Measurements from ENCODE around the gene PTTG1IP. TPM values are rescaled to one million over a fixed set of nuclear protein-coding genes. Genes with fewer than 3 reads are reported as not detected.
A peak's percentile ranks its signal among the peaks of the same experiment; 100 is the strongest.

Gene PTTG1IP
- total and polyA plus RNA-seq, 2 of the 13 experiments (the other 11 are each of a cell fraction or from before 2014, with no cell fraction given): 161 to 700 TPM

- TF ChIP-seq EP300 (IDR thresholded peaks at IDR 0.05; ENCODE audit: low read depth in 2 of 2, low read length in 2 of 2) (peak in 1 of 2 experiments; percentile 44; a peak in 1 of 4 replicates), EP300 (CRISPR knock-in tag; IDR thresholded peaks at IDR 0.05; ENCODE audit: borderline replicate concordance) (peak; percentile 35; the same call in 1 of the 2 replicates), ISL2 (CRISPR knock-in tag; IDR thresholded peaks at IDR 0.05) (peak; percentile 59; the same call in 1 of the 2 replicates), ZNF770 (CRISPR knock-in tag; IDR thresholded peaks at IDR 0.05) (peak; percentile 87), ZNF484 (CRISPR knock-in tag; IDR thresholded peaks at IDR 0.05; ENCODE audit: borderline replicate concordance, low read depth) (0 out of 2 replicates have a peak, but pooled peaks have one; percentile 63), FOSL2 (CRISPR knock-in tag; IDR thresholded peaks at IDR 0.05) (peak; percentile 52), FOXA3 (CRISPR knock-in tag; IDR thresholded peaks at IDR 0.05) (peak; percentile 53; the same call in 1 of the 2 replicates), NR2F6 (IDR thresholded peaks at IDR 0.05) (peak; percentile 94), NR2F6 (CRISPR knock-in tag; IDR thresholded peaks at IDR 0.05) (peak; percentile 97), ZFP91 (CRISPR knock-in tag; IDR thresholded peaks at IDR 0.05; ENCODE audit: borderline replicate concordance) (no peak), ZNF557 (CRISPR knock-in tag; IDR thresholded peaks at IDR 0.05) (no peak), MAFK (conservative IDR thresholded peaks at IDR 0.05 in 1 of 2, IDR thresholded peaks at IDR 0.05 in 1 of 2; ENCODE audit: low read length in 2 of 2) (no peak), TOPORS (CRISPR knock-in tag; IDR thresholded peaks at IDR 0.05) (0 out of 2 replicates have a peak, but pooled peaks have one; percentile 21), MTA1 (CRISPR knock-in tag; IDR thresholded peaks at IDR 0.05; ENCODE audit: borderline replicate concordance) (peak; percentile 77; the same call in 1 of the 2 replicates), PATZ1 (CRISPR knock-in tag; IDR thresholded peaks at IDR 0.05) (peak; percentile 93)
- TF ChIP-seq, protein P1, sequence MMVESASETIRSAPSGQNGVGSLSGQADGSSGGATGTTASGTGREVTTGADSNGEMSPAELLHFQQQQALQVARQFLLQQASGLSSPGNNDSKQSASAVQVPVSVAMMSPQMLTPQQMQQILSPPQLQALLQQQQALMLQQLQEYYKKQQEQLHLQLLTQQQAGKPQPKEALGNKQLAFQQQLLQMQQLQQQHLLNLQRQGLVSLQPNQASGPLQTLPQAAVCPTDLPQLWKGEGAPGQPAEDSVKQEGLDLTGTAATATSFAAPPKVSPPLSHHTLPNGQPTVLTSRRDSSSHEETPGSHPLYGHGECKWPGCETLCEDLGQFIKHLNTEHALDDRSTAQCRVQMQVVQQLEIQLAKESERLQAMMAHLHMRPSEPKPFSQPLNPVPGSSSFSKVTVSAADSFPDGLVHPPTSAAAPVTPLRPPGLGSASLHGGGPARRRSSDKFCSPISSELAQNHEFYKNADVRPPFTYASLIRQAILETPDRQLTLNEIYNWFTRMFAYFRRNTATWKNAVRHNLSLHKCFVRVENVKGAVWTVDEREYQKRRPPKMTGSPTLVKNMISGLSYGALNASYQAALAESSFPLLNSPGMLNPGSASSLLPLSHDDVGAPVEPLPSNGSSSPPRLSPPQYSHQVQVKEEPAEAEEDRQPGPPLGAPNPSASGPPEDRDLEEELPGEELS (CRISPR knock-in tag; IDR thresholded peaks at IDR 0.05): peak; percentile 26; the same call in 1 of the 2 replicates
- TF ChIP-seq, protein P2, sequence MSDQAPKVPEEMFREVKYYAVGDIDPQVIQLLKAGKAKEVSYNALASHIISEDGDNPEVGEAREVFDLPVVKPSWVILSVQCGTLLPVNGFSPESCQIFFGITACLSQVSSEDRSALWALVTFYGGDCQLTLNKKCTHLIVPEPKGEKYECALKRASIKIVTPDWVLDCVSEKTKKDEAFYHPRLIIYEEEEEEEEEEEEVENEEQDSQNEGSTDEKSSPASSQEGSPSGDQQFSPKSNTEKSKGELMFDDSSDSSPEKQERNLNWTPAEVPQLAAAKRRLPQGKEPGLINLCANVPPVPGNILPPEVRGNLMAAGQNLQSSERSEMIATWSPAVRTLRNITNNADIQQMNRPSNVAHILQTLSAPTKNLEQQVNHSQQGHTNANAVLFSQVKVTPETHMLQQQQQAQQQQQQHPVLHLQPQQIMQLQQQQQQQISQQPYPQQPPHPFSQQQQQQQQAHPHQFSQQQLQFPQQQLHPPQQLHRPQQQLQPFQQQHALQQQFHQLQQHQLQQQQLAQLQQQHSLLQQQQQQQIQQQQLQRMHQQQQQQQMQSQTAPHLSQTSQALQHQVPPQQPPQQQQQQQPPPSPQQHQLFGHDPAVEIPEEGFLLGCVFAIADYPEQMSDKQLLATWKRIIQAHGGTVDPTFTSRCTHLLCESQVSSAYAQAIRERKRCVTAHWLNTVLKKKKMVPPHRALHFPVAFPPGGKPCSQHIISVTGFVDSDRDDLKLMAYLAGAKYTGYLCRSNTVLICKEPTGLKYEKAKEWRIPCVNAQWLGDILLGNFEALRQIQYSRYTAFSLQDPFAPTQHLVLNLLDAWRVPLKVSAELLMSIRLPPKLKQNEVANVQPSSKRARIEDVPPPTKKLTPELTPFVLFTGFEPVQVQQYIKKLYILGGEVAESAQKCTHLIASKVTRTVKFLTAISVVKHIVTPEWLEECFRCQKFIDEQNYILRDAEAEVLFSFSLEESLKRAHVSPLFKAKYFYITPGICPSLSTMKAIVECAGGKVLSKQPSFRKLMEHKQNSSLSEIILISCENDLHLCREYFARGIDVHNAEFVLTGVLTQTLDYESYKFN (CRISPR knock-in tag; conservative IDR thresholded peaks at IDR 0.05): peak; percentile 81
These were observed 40.8 kb upstream of the PTTG1IP start (continued) for GRCh38 chr21:44914176-44914874.

Data from HepG2 (cell line).